Lower leg skin (tissue), 4 donors: ENCODE measurements around the gene ATF7IP. TPM values are rescaled to one million over a fixed set of nuclear protein-coding genes. Genes with fewer than 3 reads are reported as not detected.

Source experiments
- DNase-seq, 2 donors: peaks; one replicate each; pipeline ENCODE4 v3.0.0-alpha.2; 2019; ENCODE audit warnings: low spot score in 2 of 2
- H3K4me3 ChIP-seq: fragments of 200-600 bp; sonication (generic); 2 replicates; pipeline ENCODE4 v1.5.1; 2017; ENCODE audit warnings: mild to moderate bottlenecking, low read depth; ENCODE audit not compliant: poor library complexity, severe bottlenecking
- CTCF ChIP-seq, 3 donors: fragments of 450-650 bp; IDR thresholded peaks; one replicate each; pipeline ENCODE4 v1.5.1; 2016; ENCODE audit warnings: antibody characterized with exemption in 3 of 3, mild to moderate bottlenecking in 3 of 3, moderate library complexity in 2 of 3
- POLR2A ChIP-seq, 2 donors: fragments of 450-650 bp; IDR thresholded peaks; one replicate each; pipeline ENCODE4 v1.6.1; 2016 to 2017; ENCODE audit warnings: antibody characterized with exemption in 2 of 2, mild to moderate bottlenecking in 1 of 2, moderate library complexity in 1 of 2
- WGBS, 2 donors: methylation state at CpG; one replicate each; pipeline ENCODE4 v1.1.5; 2018; 5-methylcytosine and 5-hydroxymethylcytosine counted together
- intact Hi-C: fragments of 100-400 bp; cut with DNase I; formaldehyde crosslinking; loops from one replicate; pipeline ENCODE4 v1.15.0; 2023; ENCODE audit warnings: low total_unique reads
- total RNA-seq, 4 donors: library from RNA; depleted of rRNA; stranded (reverse); fragments of >200 nt; gene quantifications; one replicate each; pipeline ENCODE4 v1.1.0, GENCODE V29; 2016

ATF7IP gene
- total RNA-seq, 4 donors from 2014 or later, result 35.3 to 49.0 (median 42.4) TPM

- H3K4me3 ChIP-seq, result no peak overlapping the region
- no peak for TF ChIP-seq CTCF (IDR thresholded peaks at IDR 0.05)
- TF ChIP-seq POLR2A (IDR thresholded peaks at IDR 0.05), result no peak
- intact Hi-C loops, result no loop called here
- peak in 1 of 2 donors; percentile 66 for DNase-seq
- WGBS, 2 donors, result 89 to 96% methylated on average over 7 of the region's 7 CpGs
Observed at GRCh38 chr12:14369311-14369710, 3.8 kb downstream of the ATF7IP start.

GRCh38 chr12:14373217-14373616, 7.7 kb downstream of the ATF7IP start:
- no peak for TF ChIP-seq POLR2A (IDR thresholded peaks at IDR 0.05)
- no peak for TF ChIP-seq CTCF (IDR thresholded peaks at IDR 0.05)
- DNase-seq, result no peak
- H3K4me3 ChIP-seq, result no peak overlapping the region
- intact Hi-C loops, result no loop called here

GRCh38 chr12:14379508-14379907, 14.0 kb downstream of the ATF7IP start:
- no peak for DNase-seq
- intact Hi-C loops, result no loop called here
- H3K4me3 ChIP-seq, result no peak overlapping the region
- no peak for TF ChIP-seq CTCF (IDR thresholded peaks at IDR 0.05)
- TF ChIP-seq POLR2A (IDR thresholded peaks at IDR 0.05), result no peak

GRCh38 chr12:14384783-14385638, 19.5 kb downstream of the ATF7IP start:
- TF ChIP-seq CTCF (IDR thresholded peaks at IDR 0.05), result no peak
- no peak for TF ChIP-seq POLR2A (IDR thresholded peaks at IDR 0.05)
- 0 to 3% methylated on average over 2 of the region's 2 CpGs for WGBS, 2 donors
- DNase-seq, result peak in 1 of 2 donors; percentile 78
- H3K4me3 ChIP-seq, result no peak overlapping the region
- intact Hi-C loops, result no loop called here

GRCh38 chr12:14387219-14387871, 21.9 kb downstream of the ATF7IP start:
- H3K4me3 ChIP-seq, result no peak overlapping the region
- TF ChIP-seq POLR2A (IDR thresholded peaks at IDR 0.05) (no peak), CTCF (IDR thresholded peaks at IDR 0.05) (no peak)
- intact Hi-C loops, result no loop called here
- 57 to 85% methylated on average over 3 of the region's 3 CpGs for WGBS, 2 donors
- DNase-seq, result no peak
